GM19452 (cell line): ENCODE measurements around the gene CPE.

Experiments
- ATAC-seq: cut with Tn5 transposase; IDR thresholded peaks from one replicate; pipeline ENCODE4 v1.9.1; 2021; ENCODE audit not compliant: unreplicated experiment

The CPE gene

DNA sequence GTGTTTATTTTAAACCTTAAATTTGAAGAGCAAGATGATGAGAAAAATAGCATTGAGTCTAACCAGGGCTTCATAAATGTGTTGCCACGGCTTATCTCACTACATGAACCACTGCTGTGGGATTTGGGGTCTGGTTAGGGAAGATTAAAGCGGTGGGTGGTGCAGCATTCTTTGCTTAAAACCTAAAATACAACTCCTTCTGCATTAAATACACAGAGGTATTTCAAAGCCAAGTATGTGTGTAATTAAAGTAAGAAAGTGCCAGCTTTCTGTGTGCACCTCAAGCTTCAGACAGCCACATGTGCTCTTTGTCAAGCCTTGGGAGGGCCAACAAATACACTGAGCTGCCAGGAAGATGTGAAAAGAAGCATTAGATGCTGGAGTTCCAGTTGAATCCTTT lies 128.0 kb downstream of the CPE start:
- no peak for ATAC-seq

DNA sequence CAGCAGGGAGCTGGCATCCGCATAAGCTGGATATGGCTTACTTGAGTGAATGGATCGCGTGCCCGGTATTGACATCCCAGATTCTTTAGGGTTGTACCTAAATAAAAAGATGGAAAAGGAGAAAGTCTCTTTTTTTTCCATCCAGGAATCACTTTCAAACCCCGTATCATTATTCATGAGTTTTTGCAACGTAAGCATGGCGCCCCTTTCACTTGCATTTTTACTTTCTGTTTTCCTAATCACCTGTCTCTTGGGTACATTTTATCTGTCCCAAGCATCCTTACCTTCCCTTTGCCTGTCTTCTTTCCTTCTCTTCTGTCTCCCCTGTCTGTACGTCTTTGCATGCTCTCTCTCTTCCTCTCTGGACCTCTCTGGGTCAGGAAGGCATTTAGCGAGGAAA lies 128.6 kb downstream of the CPE start:
- ATAC-seq: no peak

GRCh38 chr4:165508372-165509120 lies 129.7 kb downstream of the CPE start:
- ATAC-seq: no peak

- ATAC-seq: no peak
These were observed 133.6 kb downstream of the CPE start for GRCh38 chr4:165512424-165512823.

GRCh38 chr4:165514739-165515138 lies 135.9 kb downstream of the CPE start:
- no peak for ATAC-seq

GRCh38 chr4:165515201-165515600 lies 136.4 kb downstream of the CPE start:
- ATAC-seq: no peak

GRCh38 chr4:165516281-165516833 lies 137.5 kb downstream of the CPE start:
- no peak for ATAC-seq

GRCh38 chr4:165517216-165517615 lies 138.4 kb downstream of the CPE start:
- no peak for ATAC-seq

DNA sequence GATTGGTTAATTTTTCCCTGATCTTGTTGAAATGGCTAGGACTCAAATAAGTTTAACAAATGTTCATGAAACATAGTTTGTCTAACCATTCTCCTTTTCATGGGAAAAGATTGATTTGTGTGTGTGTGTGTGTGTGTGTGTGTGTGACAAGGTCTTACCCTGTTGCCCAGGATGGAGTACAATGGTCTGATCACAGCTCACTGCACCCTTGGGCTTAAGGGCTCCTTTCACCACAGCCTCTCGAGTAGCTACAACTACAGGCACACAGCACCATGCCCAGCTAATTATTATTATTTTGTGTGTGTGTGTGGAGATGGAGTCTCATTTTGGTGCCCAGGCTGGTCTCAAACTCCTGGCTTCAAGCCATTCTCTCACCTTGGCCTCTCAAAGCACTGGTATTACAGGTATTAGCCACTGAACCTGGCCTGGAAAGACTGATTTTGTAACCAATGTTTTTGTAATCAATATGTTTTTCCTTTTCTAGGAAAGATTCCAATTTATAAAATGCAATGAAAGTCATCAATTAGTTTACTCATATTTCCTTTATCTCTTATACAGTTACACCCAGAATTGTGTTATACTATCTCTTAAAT lies 139.3 kb downstream of the CPE start:
- no peak for ATAC-seq

- ATAC-seq: no peak
These were observed 139.9 kb downstream of the CPE start for GRCh38 chr4:165518686-165519085.

- ATAC-seq: no peak
These were observed 140.8 kb downstream of the CPE start for GRCh38 chr4:165519591-165519990.

GRCh38 chr4:165520086-165520485 lies 141.3 kb downstream of the CPE start:
- no peak for ATAC-seq

GRCh38 chr4:165522050-165522449 lies 143.2 kb downstream of the CPE start:
- no peak for ATAC-seq

DNA sequence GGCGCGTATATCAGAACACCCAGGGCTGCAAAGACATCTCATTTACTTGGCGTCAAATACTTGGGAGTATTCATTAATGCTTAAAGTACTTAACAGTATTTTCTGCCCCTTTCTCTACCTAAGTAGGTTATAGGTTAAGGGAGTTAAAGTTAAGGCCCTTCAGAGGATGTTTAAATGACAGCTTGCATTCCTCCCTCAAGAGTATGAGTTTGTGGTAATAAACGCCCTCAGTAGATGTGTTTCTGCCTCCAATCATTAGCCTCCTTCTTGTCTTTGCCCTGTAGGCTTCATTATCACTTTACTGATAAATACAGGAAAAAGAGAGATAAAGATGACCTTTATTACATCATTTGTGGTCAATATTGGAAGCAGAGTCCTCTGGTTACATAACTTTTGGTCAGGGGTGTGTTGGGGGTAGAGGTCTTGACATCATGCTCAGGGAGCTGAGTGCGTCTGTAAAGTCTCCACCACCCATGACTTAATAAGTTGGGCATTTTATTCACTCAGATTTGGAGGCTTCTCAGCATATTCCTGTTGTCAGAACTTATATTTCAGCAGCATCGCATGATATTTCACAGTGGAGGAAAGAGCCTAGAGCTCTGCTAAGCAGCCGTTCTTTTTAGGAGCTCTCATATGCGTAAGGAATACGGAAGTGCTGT lies 145.9 kb downstream of the CPE start:
- no peak for ATAC-seq

GRCh38 chr4:165532976-165533375 lies 154.2 kb downstream of the CPE start:
- ATAC-seq: no peak

DNA sequence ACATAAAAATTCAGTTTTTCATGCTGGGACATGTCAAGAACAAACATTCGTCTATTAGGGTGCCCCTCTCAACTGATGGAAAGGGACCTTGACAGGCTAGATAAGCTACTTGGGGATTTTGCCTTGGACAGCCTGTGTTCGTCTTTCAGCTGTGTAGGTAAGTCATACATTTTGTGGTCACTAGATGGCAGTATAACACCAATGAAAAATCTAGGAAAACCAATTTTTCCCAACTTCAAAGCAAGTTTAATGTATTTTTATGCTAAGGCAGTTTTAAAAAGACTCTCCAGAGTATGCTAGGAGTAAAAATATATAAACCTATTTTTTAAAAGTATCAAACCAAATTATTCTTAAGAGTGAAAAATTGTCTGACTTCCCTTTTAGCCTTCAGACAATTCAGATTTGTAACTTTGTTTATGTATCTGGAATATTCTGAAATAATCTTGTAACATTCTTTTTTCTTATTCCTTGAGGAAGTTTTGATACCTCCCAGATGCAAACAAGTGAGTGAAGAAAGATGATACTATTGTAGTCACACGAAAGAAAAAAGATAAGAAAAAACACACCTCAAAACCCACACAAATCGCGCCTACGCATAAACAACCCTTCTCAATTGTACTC lies 158.3 kb downstream of the CPE start:
- peak; percentile 60 for ATAC-seq

DNA sequence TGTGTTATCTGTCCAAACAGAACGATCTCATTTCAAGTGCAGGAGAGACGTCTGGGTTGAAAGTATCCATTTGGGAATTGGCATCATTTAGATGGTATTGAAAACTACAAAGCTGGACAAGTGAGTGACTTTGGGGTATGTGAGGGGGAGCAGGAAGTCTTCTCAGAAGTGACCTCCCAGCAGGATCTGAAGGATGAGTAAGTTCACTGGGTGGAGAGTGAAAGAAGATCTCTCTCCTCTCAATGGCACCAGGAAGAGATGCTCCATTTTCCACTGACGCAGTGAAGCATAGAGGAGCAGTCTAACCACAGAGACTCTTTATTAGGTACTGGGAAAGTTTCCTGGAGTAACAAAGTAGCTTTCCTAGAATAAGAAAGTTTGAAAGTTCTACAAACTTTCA lies 161.0 kb downstream of the CPE start:
- ATAC-seq: no peak

DNA sequence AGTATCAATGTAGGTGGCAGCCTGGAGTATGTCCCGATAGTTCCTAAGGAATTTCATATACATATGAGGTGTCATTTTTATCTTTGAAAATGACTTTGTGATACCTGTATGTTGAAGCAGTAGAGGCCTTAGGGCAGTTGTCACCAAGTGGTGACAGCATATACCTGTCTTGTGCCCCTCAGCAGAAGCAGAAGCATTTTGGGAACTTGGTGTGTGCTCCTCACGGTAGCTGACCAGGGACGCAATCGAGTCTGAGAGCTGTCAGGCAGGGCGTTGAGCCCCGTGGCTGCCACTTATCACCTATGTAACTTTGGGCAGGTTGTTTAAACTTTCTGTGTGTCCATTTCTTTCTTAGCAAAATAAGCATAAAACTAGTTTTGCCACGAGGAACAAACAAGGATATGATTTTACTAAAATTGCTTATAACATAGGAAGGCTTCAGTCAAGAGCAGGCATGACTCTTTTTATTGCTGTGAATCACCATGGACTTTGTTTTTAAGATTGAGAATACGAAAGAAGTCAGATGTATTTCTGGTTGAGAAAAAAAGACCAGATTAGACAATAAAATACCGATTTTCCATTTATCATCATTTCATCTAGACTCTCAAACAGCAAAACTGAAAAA lies 161.5 kb downstream of the CPE start:
- no peak for ATAC-seq

GRCh38 chr4:165541851-165542459 lies 163.1 kb downstream of the CPE start:
- ATAC-seq: no peak

DNA sequence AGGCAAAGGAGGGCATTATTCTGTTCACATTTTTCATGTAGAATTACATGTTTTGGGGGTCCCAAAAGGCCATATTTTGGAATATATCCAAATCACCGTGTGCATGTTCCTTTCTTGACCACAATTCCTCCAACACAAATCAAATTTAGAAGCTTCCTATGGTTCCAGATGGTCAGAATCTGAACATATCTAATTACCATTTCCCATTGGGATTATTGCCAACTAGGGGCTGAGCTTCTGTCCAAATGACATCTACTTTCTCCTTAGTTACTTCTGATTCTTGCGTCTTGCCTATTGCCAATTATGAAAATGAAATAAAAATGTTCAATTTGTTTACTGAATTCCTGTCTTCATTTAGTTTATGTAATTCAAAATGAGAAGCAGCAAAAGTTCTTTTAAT lies 163.7 kb downstream of the CPE start:
- ATAC-seq: no peak
